OCI-LY3 (cell line): ENCODE results near the gene TMEM260.
"Not testable (repeated sequence)": the region's sequence is repeated elsewhere in the genome, so short reads cannot be mapped to it uniquely, and the experiment has no call there.

Experiments used
- H2AFZ ChIP-seq: fragments of 200-600, 300-600 bp; shearing (Covaris generic); 2 replicates; pipeline ENCODE4 v1.6.0; 2014; ENCODE audit warnings: antibody characterized with exemption, low read depth, low read length
- H3K27ac ChIP-seq: fragments of 200-600, 300-600 bp; sonication (generic); 2 replicates; pipeline ENCODE4 v1.5.1; 2014; ENCODE audit warnings: mild to moderate bottlenecking, low read length, moderate library complexity, mixed read lengths
- H3K27me3 ChIP-seq: fragments of 200-600, 300-600 bp; sonication (generic); 2 replicates; pipeline ENCODE4 v1.6.1; 2014; ENCODE audit warnings: low read depth, low read length, mixed read lengths
- H3K36me3 ChIP-seq: fragments of 200-600, 300-600 bp; sonication (generic); replicated peaks from 2 replicates; pipeline ENCODE3; 2014; ENCODE audit warnings: low read depth, low read length, mixed read lengths
- H3K4me1 ChIP-seq: fragments of 300-600, 200-600 bp; sonication (generic); 2 replicates; pipeline ENCODE4 v1.6.1; 2014; ENCODE audit warnings: low read length, mixed read lengths
- H3K4me2 ChIP-seq: fragments of 200-600, 300-600 bp; sonication (generic); 2 replicates; pipeline ENCODE4 v1.6.1; 2014; ENCODE audit warnings: low read length, mixed read lengths
- H3K4me3 ChIP-seq: fragments of 300-600, 200-600 bp; sonication (generic); 2 replicates; pipeline ENCODE4 v1.5.1; 2014; ENCODE audit warnings: antibody characterized with exemption, mild to moderate bottlenecking, low read length, moderate library complexity
- H3K79me2 ChIP-seq: fragments of 300-600, 200-600 bp; shearing (Covaris generic); 2 replicates; pipeline ENCODE4 v1.6.1; 2014; ENCODE audit warnings: mild to moderate bottlenecking, low read length, mixed read lengths
- H3K9ac ChIP-seq: fragments of 300-600, 200-600 bp; shearing (Covaris generic); 2 replicates; pipeline ENCODE4 v1.6.0; 2014; ENCODE audit warnings: mild to moderate bottlenecking, low read length, moderate library complexity
- H3K9me3 ChIP-seq: fragments of 200-600, 300-600 bp; shearing (Covaris generic); 2 replicates; pipeline ENCODE4 v1.6.1; 2014; ENCODE audit warnings: low read length, mixed read lengths; ENCODE audit not compliant: insufficient read depth
- H4K20me1 ChIP-seq: fragments of 200-600, 300-600 bp; sonication (generic); 2 replicates; pipeline ENCODE4 v1.6.1; 2016; ENCODE audit warnings: low read length, mixed read lengths; ENCODE audit not compliant: insufficient read depth
- CTCF ChIP-seq: fragments of 200-600, 300-600 bp; sonication (generic); IDR thresholded peaks from 2 replicates; pipeline ENCODE4 v1.5.1; 2014; ENCODE audit warnings: antibody characterized with exemption, low read length, low read depth
- EZH2phosphoT487 ChIP-seq: fragments of 200-600 bp; shearing (Covaris generic); IDR thresholded peaks from 2 replicates; pipeline ENCODE4 v1.6.1; 2018; ENCODE audit warnings: antibody characterized with exemption, mixed run types, low read depth

TMEM260 gene

GRCh38 chr14:56694609-56695008 lies 115.0 kb downstream of the TMEM260 start:
- TF ChIP-seq EZH2phosphoT487, result no peak
- TF ChIP-seq CTCF, result no peak
- H3K9ac ChIP-seq, result no peak overlapping the region
- no peaks in the 10 kb centered on the region for H3K79me2 ChIP-seq
- H3K4me3 ChIP-seq, result no peak overlapping the region
- no peaks in the 10 kb centered on the region for H3K27me3 ChIP-seq
- H2AFZ ChIP-seq, result no peak overlapping the region
- H4K20me1 ChIP-seq, result no peaks in the 10 kb centered on the region
- no peaks in the 10 kb centered on the region for H3K36me3 ChIP-seq
- H3K27ac ChIP-seq, result no peak overlapping the region
- H3K4me2 ChIP-seq, result no peak overlapping the region
- H3K4me1 ChIP-seq, result no peaks in the 10 kb centered on the region
- no peaks in the 10 kb centered on the region for H3K9me3 ChIP-seq

GRCh38 chr14:56695216-56695615 lies 115.6 kb downstream of the TMEM260 start:
- not testable (repeated sequence) for H3K27me3 ChIP-seq, H3K4me3 ChIP-seq, H3K9ac ChIP-seq, H3K79me2 ChIP-seq, H2AFZ ChIP-seq, H3K9me3 ChIP-seq, H4K20me1 ChIP-seq, H3K27ac ChIP-seq, H3K4me1 ChIP-seq, H3K4me2 ChIP-seq, H3K36me3 ChIP-seq
